H1 (cell line): ENCODE results near the gene IGFBP4. TPM values are rescaled to one million over a fixed set of nuclear protein-coding genes. Genes with fewer than 3 reads are reported as not detected.

ENCODE experiments used
- CTCF ChIA-PET: fragments of 300-600 bp; sonication (Branson Sonifier 250); formaldehyde crosslinking; loops from one replicate; lab custom pipeline; 2021; ENCODE audit not compliant: partially characterized antibody; lab: Charles Lee
- POLR2A ChIA-PET: fragments of 300-600 bp; sonication (Branson Sonifier 250); formaldehyde crosslinking; loops from one replicate; lab custom pipeline; 2021; ENCODE audit warnings: inconsistent platforms; ENCODE audit not compliant: partially characterized antibody; lab: Charles Lee
- DNase-seq, 2 experiments: peaks; one replicate each; pipeline versions ENCODE4 v3.0.0 to v3.0.0-alpha.2; 2010 to 2022; ENCODE audit warnings: low spot score in 2 of 2, low read depth in 1 of 2, mixed read lengths in 1 of 2
- FAIRE-seq: peaks from 2 replicates; lab custom pipeline; 2011; peaks lifted over from hg19 to GRCh38; lab: Jason Lieb, UNC
- H2AFZ ChIP-seq: 2 replicates; pipeline ENCODE4 v1.8.1; 2012; ENCODE audit warnings: low read length, inconsistent platforms
- H2AK5ac ChIP-seq: 2 replicates; pipeline ENCODE4 v1.6.1; 2013; ENCODE audit warnings: low read depth, low read length
- H2BK120ac ChIP-seq: replicated peaks from 2 replicates; pipeline ENCODE3; 2013; ENCODE audit warnings: low read depth, low read length, inconsistent platforms
- H2BK12ac ChIP-seq: 2 replicates; pipeline ENCODE4 v1.6.1; 2013; ENCODE audit warnings: low read depth, low read length
- H2BK15ac ChIP-seq: 2 replicates; pipeline ENCODE4 v1.6.1; 2013; ENCODE audit warnings: low read length
- H2BK20ac ChIP-seq: 2 replicates; pipeline ENCODE4 v1.6.1; 2013; ENCODE audit warnings: low read length
- H2BK5ac ChIP-seq: 2 replicates; pipeline ENCODE4 v1.6.1; 2013; ENCODE audit warnings: low read depth, low read length
- H3K14ac ChIP-seq: 2 replicates; pipeline ENCODE4 v1.6.1; 2013; ENCODE audit warnings: inconsistent platforms; ENCODE audit not compliant: insufficient read length
- H3K18ac ChIP-seq: 2 replicates; pipeline ENCODE4 v1.6.1; 2013; ENCODE audit warnings: low read length; ENCODE audit errors: extremely low read depth
- H3K23ac ChIP-seq: 2 replicates; pipeline ENCODE4 v1.6.1; 2013; ENCODE audit warnings: inconsistent platforms; ENCODE audit not compliant: insufficient read length
- H3K23me2 ChIP-seq: 2 replicates; pipeline ENCODE4 v1.6.1; 2013; ENCODE audit warnings: low read depth, low read length
- H3K27ac ChIP-seq: 2 replicates; pipeline ENCODE4 v1.6.1; 2011; ENCODE audit warnings: low read depth, low read length, inconsistent platforms
- H3K27me3 ChIP-seq, 4 experiments: replicated peaks in 1 of 4; 1 replicate in 1 of 4; 2 replicates in 3 of 4; pipeline versions ENCODE4 v1.6.1 to v1.8.1; 2011 to 2013; ENCODE audit warnings: low read length in 3 of 4, mild to moderate bottlenecking in 3 of 4, inconsistent platforms in 2 of 4, mixed read lengths in 2 of 4, moderate library complexity in 1 of 4; ENCODE audit not compliant: control insufficient read depth in 3 of 4, insufficient read depth in 3 of 4; ENCODE audit errors: extremely low read depth in 1 of 4
- H3K36me3 ChIP-seq, 4 experiments: 2 replicates each; pipeline versions ENCODE4 v1.6.1 to v1.8.1; 2011 to 2013; ENCODE audit warnings: mild to moderate bottlenecking in 4 of 4, low read length in 3 of 4, moderate library complexity in 2 of 4, control low read depth in 1 of 4, inconsistent platforms in 1 of 4; ENCODE audit not compliant: insufficient read depth in 4 of 4, control insufficient read depth in 2 of 4
- H3K4ac ChIP-seq: replicated peaks from 2 replicates; pipeline ENCODE3; 2013; ENCODE audit warnings: low read length, low read depth, mixed read lengths, inconsistent platforms; ENCODE audit not compliant: insufficient read length
- H3K4me1 ChIP-seq, 4 experiments: replicated peaks in 1 of 4; 1 replicate in 1 of 4; 2 replicates in 3 of 4; pipeline versions ENCODE4 v1.6.1 to v1.8.1; 2011 to 2013; ENCODE audit warnings: low read length in 3 of 4, inconsistent platforms in 2 of 4, mixed read lengths in 1 of 4; ENCODE audit not compliant: insufficient read depth in 4 of 4, control insufficient read depth in 3 of 4
- H3K4me2 ChIP-seq, 2 experiments: 2 replicates each; pipeline versions ENCODE4 v1.6.1 to v1.8.1; 2011 to 2013; ENCODE audit warnings: low read depth in 2 of 2, low read length in 2 of 2, control low read depth in 1 of 2, inconsistent platforms in 1 of 2, mild to moderate bottlenecking in 1 of 2; ENCODE audit not compliant: insufficient read depth in 1 of 2
- H3K4me3 ChIP-seq, 4 experiments: fragments of 200-600, 300-600 bp in 1 of 4; sonication (generic), shearing (Covaris generic), sonication (Bioruptor Twin) in 1 of 4; 2 replicates each; pipeline versions ENCODE4 v1.5.1 to v1.8.1; 2011 to 2016; ENCODE audit warnings: low read length in 4 of 4, low read depth in 3 of 4, control low read depth in 2 of 4, inconsistent platforms in 2 of 4, mild to moderate bottlenecking in 2 of 4, mixed read lengths in 1 of 4, moderate library complexity in 1 of 4; ENCODE audit not compliant: insufficient read depth in 2 of 4; ENCODE audit errors: extremely low read depth in 1 of 4
- H3K56ac ChIP-seq: replicated peaks from 2 replicates; pipeline ENCODE3; 2013; ENCODE audit warnings: low read depth, mild to moderate bottlenecking, mixed read lengths, low read length, inconsistent platforms; ENCODE audit not compliant: insufficient read length
- H3K79me1 ChIP-seq: 2 replicates; pipeline ENCODE4 v1.6.1; 2013; ENCODE audit warnings: low read depth, low read length, control low read depth
- H3K79me2 ChIP-seq, 2 experiments: 2 replicates each; pipeline versions ENCODE4 v1.6.1 to v1.8.1; 2012 to 2013; ENCODE audit warnings: low read length in 2 of 2, mild to moderate bottlenecking in 2 of 2, inconsistent platforms in 1 of 2; ENCODE audit not compliant: insufficient read depth in 2 of 2, control insufficient read depth in 1 of 2
- H3K9ac ChIP-seq, 4 experiments: replicated peaks in 1 of 4; 1 replicate in 1 of 4; 2 replicates in 3 of 4; pipeline versions ENCODE4 v1.6.1 to v1.8.1; 2011 to 2013; ENCODE audit warnings: low read depth in 3 of 4, low read length in 3 of 4, control low read depth in 2 of 4, mild to moderate bottlenecking in 2 of 4, moderate library complexity in 2 of 4, inconsistent platforms in 1 of 4; ENCODE audit errors: extremely low read depth in 1 of 4
- H3K9me3 ChIP-seq, 2 experiments: 2 replicates each; pipeline versions ENCODE4 v1.6.1 to v1.8.1; 2012 to 2013; ENCODE audit warnings: mild to moderate bottlenecking in 2 of 2, moderate library complexity in 2 of 2, control low read depth in 1 of 2, inconsistent platforms in 1 of 2, low read depth in 1 of 2, low read length in 1 of 2, mixed read lengths in 1 of 2; ENCODE audit not compliant: insufficient read depth in 2 of 2
- H4K20me1 ChIP-seq, 2 experiments: replicated peaks in 1 of 2; 2 replicates each; pipeline versions ENCODE3 to v1.8.1; 2011 to 2013; ENCODE audit warnings: inconsistent platforms in 2 of 2, low read length in 2 of 2, mild to moderate bottlenecking in 1 of 2; ENCODE audit not compliant: insufficient read depth in 2 of 2, control insufficient read depth in 1 of 2
- H4K5ac ChIP-seq: 2 replicates; pipeline ENCODE4 v1.6.1; 2013; ENCODE audit warnings: low read length, low read depth, mixed read lengths, inconsistent platforms; ENCODE audit not compliant: insufficient read length
- H4K8ac ChIP-seq: 2 replicates; pipeline ENCODE4 v1.8.0; 2013; ENCODE audit warnings: mild to moderate bottlenecking, moderate library complexity, low read length, inconsistent platforms; ENCODE audit not compliant: insufficient read depth; ENCODE audit errors: extremely low read depth
- H4K91ac ChIP-seq: replicated peaks from 2 replicates; pipeline ENCODE3; 2013; ENCODE audit warnings: low read length, mixed read lengths, inconsistent platforms; ENCODE audit not compliant: insufficient read length
- WGBS, 2 experiments: shearing (Covaris generic) in 1 of 2; methylation state at CpG; one replicate each; pipeline versions ENCODE4 v1.1.6 to v1.1.7; 2013 to 2015; ENCODE audit warnings: low lambda C conversion rate in 2 of 2, mixed read lengths in 2 of 2, inconsistent platforms in 1 of 2, low coverage in 1 of 2, missing lambda C conversion rate in 1 of 2; ENCODE audit not compliant: insufficient replicate concordance in 2 of 2, insufficient coverage in 1 of 2, insufficient read length in 1 of 2; ENCODE audit errors: extremely low coverage in 1 of 2, missing lambda C conversion rate in 1 of 2; 5-methylcytosine and 5-hydroxymethylcytosine counted together
- polyA plus RNA-seq, 7 experiments: library from polyadenylated mRNA; depleted of rRNA in 3 of 7; stranded (reverse) in 5 of 7; unstranded in 2 of 7; fragments of >200 nt in 5 of 7; fragments of 200-250 nt in 2 of 7; gene quantifications; 1 replicate in 5 of 7; 2 replicates in 1 of 7; 4 replicates in 1 of 7; pipeline versions ENCODE4 v1.2.1 to v1.2.3, GENCODE V29; 2011 to 2013; ENCODE audit warnings: missing spikeins in 2 of 7, mixed read lengths in 2 of 7
- total RNA-seq: library from RNA; stranded (reverse); fragmentation: NEBNext Ultra II Directional; extraction: Animal tissue kit (Norgen Biotek cat#: 25700); gene quantifications from 2 replicates; pipeline ENCODE4 v1.2.1, GENCODE V29; 2021

IGFBP4 gene
- total and polyA plus RNA-seq, 2 of the 8 experiments (the other 6 are each of a cell fraction or from before 2014, with no cell fraction given): 85.5 to 105 TPM

GRCh38 chr17:40495140-40495539 lies 51.9 kb downstream of the IGFBP4 start:
- 65% methylated on average over 5 of the region's 5 CpGs; no CpG with 5 or more reads in 1 of the 2 experiments for WGBS, 2 experiments
- Histone ChIP-seq H4K91ac (no peak overlapping the region), H3K79me2 (no peaks in the 10 kb centered on the region), H3K4me1 (peaks cover 14 to 30% (median 22%) of the 10 kb centered on the region in 4 experiments), H3K4ac (no peak overlapping the region), H3K79me1 (no peaks in the 10 kb centered on the region), H3K23me2 (peaks cover 3% of the 10 kb centered on the region; the same call in 1 of the 2 replicates), H2AFZ (no peak overlapping the region), H2BK20ac (no peak overlapping the region; the same call in 1 of the 2 replicates), H2BK120ac (no peak overlapping the region), H4K8ac (no peak overlapping the region), H2BK5ac (no peak overlapping the region), H2BK15ac (0 out of 2 replicates have a peak overlapping the region, but pooled peaks have one; percentile 61), H4K5ac (no peak overlapping the region), H4K20me1 (no peaks in the 10 kb centered on the region), H3K4me2 (no peak overlapping the region), H3K9me3 (no peaks in the 10 kb centered on the region), H3K14ac (no peak overlapping the region), H3K27ac (no peak overlapping the region), H3K36me3 (no peaks in the 10 kb centered on the region), H3K23ac (no peak overlapping the region), H3K4me3 (no peak overlapping the region), H3K27me3 (no peaks in the 10 kb centered on the region), H2AK5ac (no peak overlapping the region), H3K9ac (no peak overlapping the region), H3K18ac (no peak overlapping the region), H3K56ac (no peak overlapping the region), H2BK12ac (no peak overlapping the region)
- DNase-seq (no peak), FAIRE-seq (no peak)
- CTCF ChIA-PET: interaction anchor here (0.7 to 7.6 kb wide), 10 partner anchors 13 to 133 kb away, joined by 3 to 46 read pairs (median 3); partner anchors contain the start of gene IGFBP4
- POLR2A ChIA-PET: interaction anchor here (1.0 to 2.2 kb wide), 3 partner anchors 24 to 35 kb away, joined by 3 to 9 read pairs (median 4); no protein-coding TSS in a partner anchor
